Subcutaneous abdominal adipose tissue (tissue), 5 donors: ENCODE results near the gene ADAM12.
"Not testable (repeated sequence)": the region's sequence is repeated elsewhere in the genome, so short reads cannot be mapped to it uniquely, and the experiment has no call there.

Source experiments
- H3K27ac ChIP-seq: one replicate; pipeline ENCODE4 v1.7.0; 2013; ENCODE audit warnings: low read depth, mild to moderate bottlenecking, inconsistent platforms, low read length, moderate library complexity
- H3K27me3 ChIP-seq, 5 donors: one replicate each; pipeline ENCODE4 v1.7.0; 2013; ENCODE audit warnings: low read length in 5 of 5, inconsistent platforms in 1 of 5; ENCODE audit not compliant: control insufficient read depth in 5 of 5, insufficient read depth in 4 of 5
- H3K36me3 ChIP-seq, 5 donors: one replicate each; pipeline ENCODE4 v1.7.0; 2013; ENCODE audit warnings: low read length in 5 of 5; ENCODE audit not compliant: control insufficient read depth in 5 of 5, insufficient read depth in 5 of 5
- H3K4me1 ChIP-seq, 5 donors: one replicate each; pipeline ENCODE4 v1.7.0; 2013; ENCODE audit warnings: low read length in 5 of 5, mild to moderate bottlenecking in 3 of 5, moderate library complexity in 1 of 5; ENCODE audit not compliant: control insufficient read depth in 5 of 5, insufficient read depth in 5 of 5
- H3K4me3 ChIP-seq, 5 donors: one replicate each; pipeline ENCODE4 v1.7.0; 2013; ENCODE audit warnings: low read length in 5 of 5, low read depth in 1 of 5
- H3K9ac ChIP-seq, 5 donors: one replicate each; pipeline ENCODE4 v1.7.0; 2013; ENCODE audit warnings: low read length in 5 of 5, mild to moderate bottlenecking in 4 of 5, moderate library complexity in 3 of 5
- H3K9me3 ChIP-seq, 5 donors: one replicate each; pipeline ENCODE4 v1.7.0; 2013; ENCODE audit warnings: low read length in 5 of 5; ENCODE audit not compliant: control insufficient read depth in 5 of 5
- donor health status: healthy.
- donor health status: healthy.
- donor health status: healthy.
- donor health status: healthy.
- donor health status: healthy.

Gene ADAM12

DNA sequence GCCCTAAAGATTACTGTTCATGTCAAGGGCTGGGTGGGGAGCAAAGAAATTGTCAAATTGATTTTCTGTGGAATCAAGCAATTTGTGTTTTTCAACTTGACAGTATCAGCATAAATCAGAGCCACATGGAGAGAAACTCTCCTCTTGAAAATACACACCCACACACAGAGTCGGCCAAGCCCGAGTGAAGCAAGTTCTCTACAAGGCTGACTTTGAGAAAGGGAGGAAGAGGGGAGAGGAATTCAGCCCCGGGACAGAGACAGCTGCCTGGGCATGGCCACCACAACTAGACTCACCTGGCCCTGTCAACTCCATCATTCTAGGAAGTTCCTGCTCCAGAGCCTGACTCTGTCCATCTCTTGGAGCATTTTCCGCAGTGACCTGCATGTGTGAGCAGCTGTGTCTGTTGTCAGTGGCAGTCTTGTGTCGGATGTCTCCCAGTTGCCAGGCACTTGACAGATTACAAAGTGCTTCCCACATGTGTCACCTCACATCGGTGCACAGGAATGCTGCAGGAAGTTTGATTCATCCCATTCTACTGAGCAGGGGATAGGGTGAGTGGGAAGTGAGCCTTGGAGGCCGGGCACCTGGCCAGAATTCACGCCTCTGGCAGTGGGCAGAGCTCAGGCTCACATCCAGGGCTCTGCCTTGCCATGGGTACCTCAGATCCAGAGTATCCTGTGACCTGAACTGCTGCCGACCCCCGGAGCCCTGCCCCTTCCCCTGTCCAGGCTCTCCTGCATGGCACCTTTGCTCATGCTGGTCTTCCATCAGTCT is 37.9 kb downstream of the ADAM12 start:
- Histone ChIP-seq H3K4me1 (peaks cover 0 to 7% (median 5%) of the 10 kb centered on the region in 5 donors), H3K9ac (no peak overlapping the region), H3K36me3 (no peaks in the 10 kb centered on the region), H3K4me3 (no peak overlapping the region), H3K9me3 (peaks cover 0 to 2% (median 0%) of the 10 kb centered on the region in 5 donors), H3K27ac (no peak overlapping the region), H3K27me3 (no peaks in the 10 kb centered on the region)

DNA sequence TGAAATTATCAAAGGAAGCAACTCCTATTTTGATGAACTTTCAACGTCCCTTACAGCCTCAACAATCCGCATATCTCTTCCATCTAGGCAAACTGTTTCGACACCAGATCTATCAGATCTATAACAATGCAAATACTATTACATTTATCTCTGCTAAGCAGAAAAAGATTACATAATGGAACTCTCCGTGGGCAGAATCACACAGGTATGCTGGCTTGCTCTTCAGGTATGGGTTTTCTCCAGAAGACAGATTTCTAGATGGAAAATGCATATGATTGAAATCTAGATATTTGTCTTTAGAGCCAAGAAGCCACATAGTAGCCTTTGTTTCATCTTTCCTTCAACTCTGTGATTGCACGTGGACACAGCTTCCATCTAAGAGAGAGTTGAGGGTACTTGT is 38.6 kb downstream of the ADAM12 start:
- no peak overlapping the region for H3K4me3 ChIP-seq
- H3K9ac ChIP-seq = no peak overlapping the region
- H3K9me3 ChIP-seq = no peaks in the 10 kb centered on the region
- H3K27me3 ChIP-seq = no peaks in the 10 kb centered on the region
- no peaks in the 10 kb centered on the region for H3K36me3 ChIP-seq
- peaks cover 0 to 7% (median 5%) of the 10 kb centered on the region in 5 donors for H3K4me1 ChIP-seq
- no peak overlapping the region for H3K27ac ChIP-seq

- Histone ChIP-seq H3K4me1 (peaks cover 0 to 7% (median 5%) of the 10 kb centered on the region in 5 donors), H3K36me3 (no peaks in the 10 kb centered on the region), H3K9me3 (no peaks in the 10 kb centered on the region), H3K27ac (no peak overlapping the region), H3K4me3 (no peak overlapping the region), H3K9ac (no peak overlapping the region), H3K27me3 (no peaks in the 10 kb centered on the region)
These were observed 39.2 kb downstream of the ADAM12 start for GRCh38 chr10:126349101-126349500.

DNA sequence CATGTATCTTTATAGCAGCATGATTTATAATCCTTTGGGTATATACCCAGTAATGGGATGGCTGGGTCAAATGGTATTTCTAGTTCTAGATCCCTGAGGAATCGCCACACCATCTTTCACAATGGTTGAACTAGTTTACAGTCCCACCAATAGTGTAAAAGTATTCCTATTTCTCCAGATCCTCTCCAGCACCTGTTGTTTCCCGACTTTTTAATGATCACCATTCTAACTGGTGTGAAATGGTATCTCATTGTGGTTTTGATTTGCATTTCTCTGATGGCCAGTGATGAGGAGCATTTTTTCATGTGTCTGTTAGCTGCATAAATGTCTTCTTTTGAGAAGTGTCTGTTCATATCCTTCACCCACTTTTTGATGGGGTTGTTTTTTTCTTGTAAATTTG is 44.8 kb downstream of the ADAM12 start:
- H3K4me1 ChIP-seq, H3K27ac ChIP-seq, H3K9me3 ChIP-seq, H3K36me3 ChIP-seq, H3K27me3 ChIP-seq, H3K4me3 ChIP-seq, H3K9ac ChIP-seq: not testable (repeated sequence)

GRCh38 chr10:126342680-126343079 is 45.6 kb downstream of the ADAM12 start:
- Histone ChIP-seq H3K4me3 (no peak overlapping the region), H3K27ac (no peak overlapping the region), H3K27me3 (no peaks in the 10 kb centered on the region), H3K36me3 (no peaks in the 10 kb centered on the region), H3K4me1 (no peaks in the 10 kb centered on the region), H3K9me3 (no peaks in the 10 kb centered on the region), H3K9ac (no peak overlapping the region)

DNA sequence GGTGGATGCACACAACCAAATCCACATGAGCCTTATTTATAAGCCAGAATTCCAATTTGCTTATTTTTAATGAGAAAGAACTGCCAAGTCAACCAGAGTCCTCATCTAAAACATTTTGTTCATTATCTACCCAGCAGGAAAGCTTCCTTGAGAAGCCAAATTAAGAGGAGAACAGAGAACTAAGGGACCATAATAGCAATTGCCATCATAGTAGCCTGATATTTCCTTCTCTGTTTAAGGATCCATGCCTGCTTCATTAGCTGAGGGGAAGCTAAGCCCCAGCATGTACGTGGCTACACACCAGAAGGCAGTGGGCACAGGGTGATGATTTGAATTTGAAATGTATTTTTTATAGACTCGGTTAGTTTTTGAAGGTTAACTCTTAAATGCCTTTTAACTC is 46.8 kb downstream of the ADAM12 start:
- Histone ChIP-seq H3K4me3 (no peak overlapping the region), H3K9me3 (no peaks in the 10 kb centered on the region), H3K9ac (no peak overlapping the region), H3K27me3 (no peaks in the 10 kb centered on the region), H3K36me3 (no peaks in the 10 kb centered on the region), H3K4me1 (no peaks in the 10 kb centered on the region), H3K27ac (no peak overlapping the region)

DNA sequence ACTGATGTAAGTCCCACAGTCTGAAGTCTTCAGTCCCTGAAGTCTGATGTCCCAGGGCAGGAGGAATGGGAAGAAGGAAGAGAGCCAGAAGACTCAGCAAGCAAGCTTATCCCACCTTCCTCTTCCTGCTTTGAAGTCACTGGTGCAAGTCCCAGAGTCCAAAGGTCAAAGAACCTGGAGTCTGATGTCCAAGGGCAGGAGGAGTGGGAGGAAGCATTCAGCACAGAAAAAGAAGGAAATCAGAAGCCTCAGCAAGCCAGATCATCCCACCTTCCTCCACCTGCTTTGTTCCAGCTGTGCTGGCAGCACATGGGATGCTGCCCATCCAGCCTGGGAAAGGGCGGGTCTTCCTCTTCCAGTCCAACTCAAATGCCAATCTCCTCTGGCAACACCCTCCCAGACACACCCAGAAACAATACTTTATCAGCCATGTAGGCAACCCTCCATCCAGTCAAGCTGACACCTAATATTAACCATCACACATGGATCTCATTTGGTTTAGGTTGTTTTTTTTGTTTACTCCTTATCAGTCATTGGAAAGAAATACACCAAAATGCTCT is 50.9 kb downstream of the ADAM12 start:
- Histone ChIP-seq H3K9ac (no peak overlapping the region), H3K9me3 (no peaks in the 10 kb centered on the region), H3K27me3 (no peaks in the 10 kb centered on the region), H3K4me3 (no peak overlapping the region), H3K4me1 (no peaks in the 10 kb centered on the region), H3K27ac (no peak overlapping the region), H3K36me3 (no peaks in the 10 kb centered on the region)

DNA sequence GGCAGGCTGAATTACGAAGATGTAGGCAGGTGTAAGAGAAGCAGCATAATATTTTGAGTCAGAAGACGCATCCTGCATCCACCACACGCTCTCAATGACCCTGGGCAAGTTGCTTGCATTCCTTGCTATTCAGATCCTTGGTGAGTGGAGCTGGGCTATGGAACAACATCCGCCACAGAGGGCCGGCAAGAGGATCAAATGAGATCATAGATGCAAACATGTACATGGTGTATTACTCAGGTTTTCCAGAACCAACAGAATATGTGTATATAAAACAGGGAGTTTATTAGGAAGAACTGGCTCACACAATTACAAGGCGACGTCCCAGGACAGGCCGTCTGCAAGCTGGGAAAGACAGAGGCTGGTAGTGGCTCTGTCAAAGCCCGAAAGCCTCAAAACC is 51.5 kb downstream of the ADAM12 start:
- H3K9me3 ChIP-seq = no peaks in the 10 kb centered on the region
- H3K27ac ChIP-seq = no peak overlapping the region
- no peak overlapping the region for H3K4me3 ChIP-seq
- H3K36me3 ChIP-seq = peaks cover 0 to 2% (median 0%) of the 10 kb centered on the region in 5 donors
- no peaks in the 10 kb centered on the region for H3K27me3 ChIP-seq
- H3K9ac ChIP-seq = no peak overlapping the region
- no peaks in the 10 kb centered on the region for H3K4me1 ChIP-seq

GRCh38 chr10:126334272-126334671 is 54.0 kb downstream of the ADAM12 start:
- Histone ChIP-seq H3K9ac (no peak overlapping the region), H3K4me1 (no peaks in the 10 kb centered on the region), H3K9me3 (no peaks in the 10 kb centered on the region), H3K36me3 (peaks cover 0 to 4% (median 0%) of the 10 kb centered on the region in 5 donors), H3K27me3 (no peaks in the 10 kb centered on the region), H3K4me3 (no peak overlapping the region), H3K27ac (no peak overlapping the region)

GRCh38 chr10:126332576-126332975 is 55.7 kb downstream of the ADAM12 start:
- Histone ChIP-seq H3K36me3 (peaks cover 0 to 4% (median 0%) of the 10 kb centered on the region in 5 donors), H3K4me1 (no peaks in the 10 kb centered on the region), H3K4me3 (no peak overlapping the region), H3K27ac (no peak overlapping the region), H3K9ac (no peak overlapping the region), H3K9me3 (no peaks in the 10 kb centered on the region), H3K27me3 (no peaks in the 10 kb centered on the region)
